Measurements from ENCODE around the gene LINS1.

- no peak for TF ChIP-seq TCF7 (IDR thresholded peaks at IDR 0.05; ENCODE audit: borderline replicate concordance)
- TF ChIP-seq, protein P1, sequence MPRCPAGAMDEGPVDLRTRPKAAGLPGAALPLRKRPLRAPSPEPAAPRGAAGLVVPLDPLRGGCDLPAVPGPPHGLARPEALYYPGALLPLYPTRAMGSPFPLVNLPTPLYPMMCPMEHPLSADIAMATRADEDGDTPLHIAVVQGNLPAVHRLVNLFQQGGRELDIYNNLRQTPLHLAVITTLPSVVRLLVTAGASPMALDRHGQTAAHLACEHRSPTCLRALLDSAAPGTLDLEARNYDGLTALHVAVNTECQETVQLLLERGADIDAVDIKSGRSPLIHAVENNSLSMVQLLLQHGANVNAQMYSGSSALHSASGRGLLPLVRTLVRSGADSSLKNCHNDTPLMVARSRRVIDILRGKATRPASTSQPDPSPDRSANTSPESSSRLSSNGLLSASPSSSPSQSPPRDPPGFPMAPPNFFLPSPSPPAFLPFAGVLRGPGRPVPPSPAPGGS (IDR thresholded peaks at IDR 0.05; ENCODE audit: borderline replicate concordance, insufficient read depth, low read depth, low read length, poor library complexity, severe bottlenecking) = no peak
These were observed 59.7 kb downstream of the LINS1 start for GRCh38 chr15:100542290-100542689.
